ENCODE measurements around the gene MXI1.

MXI1 gene

DNA sequence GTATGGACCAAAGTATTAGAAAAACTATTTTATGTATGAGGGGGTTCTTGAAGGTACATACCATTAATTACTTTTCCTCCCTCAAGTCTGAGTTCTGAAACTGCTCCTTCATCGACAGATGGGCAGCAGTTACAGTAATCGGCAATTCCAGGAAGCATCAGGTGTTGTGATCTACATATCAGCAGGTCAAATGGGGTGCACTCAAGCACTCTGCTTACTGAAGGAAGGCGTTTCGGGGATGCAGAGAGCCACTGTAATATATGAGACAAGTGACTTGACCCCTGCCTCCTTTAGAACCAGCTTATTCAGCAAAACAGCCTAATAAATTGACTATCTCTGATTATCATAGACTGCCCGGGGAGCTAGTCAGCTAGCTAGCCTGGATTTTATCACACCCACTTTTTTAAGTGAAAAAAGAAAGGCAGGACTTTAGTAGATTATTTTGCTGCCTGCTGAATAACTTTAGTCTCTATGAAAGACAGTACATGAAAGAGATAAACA lies 93.1 kb downstream of the MXI1 start:
- no peak overlapping the region for H3K4me3 ChIP-seq
- H3K4me1 ChIP-seq: peaks cover 26% of the 10 kb centered on the region
- no peaks in the 10 kb centered on the region for H3K9me3 ChIP-seq
- no peak for DNase-seq (ENCODE audit: low spot score in 2 of 2)
- in situ Hi-C loops (cut with MboI; ENCODE audit: low sequenced_read_pairs): no loop called here
- peaks cover 76% of the 10 kb centered on the region for H3K36me3 ChIP-seq (replicated peaks)
- H3K27me3 ChIP-seq (ENCODE audit: low read depth): no peaks in the 10 kb centered on the region

DNA sequence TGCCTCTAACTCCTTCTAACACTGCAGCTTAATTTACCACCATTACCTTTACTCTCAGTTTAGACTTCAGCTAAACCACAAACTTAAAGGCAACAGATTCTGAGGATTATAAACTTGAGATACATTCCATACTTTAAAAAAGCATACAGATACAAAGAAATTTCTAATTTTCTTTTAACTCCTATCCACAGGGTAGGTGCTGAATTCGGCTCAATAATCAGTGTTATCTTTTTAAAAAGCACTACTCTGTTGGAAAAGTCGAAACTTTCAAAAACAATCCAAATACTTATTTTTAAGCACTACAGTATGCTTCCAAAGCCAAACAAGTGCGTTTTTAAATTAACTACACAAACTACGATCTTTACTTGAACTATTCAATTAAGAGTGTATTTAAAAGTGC lies 96.3 kb downstream of the MXI1 start:
- Histone ChIP-seq H3K36me3 (replicated peaks) (peaks cover 46% of the 10 kb centered on the region), H3K27me3 (ENCODE audit: low read depth) (no peaks in the 10 kb centered on the region), H3K4me3 (peak overlapping the region; percentile 70), H3K4me1 (peaks cover 22% of the 10 kb centered on the region), H3K9me3 (no peaks in the 10 kb centered on the region)
- no peak for DNase-seq (ENCODE audit: low spot score in 2 of 2)
- in situ Hi-C loops (cut with MboI; ENCODE audit: low sequenced_read_pairs): no loop called here

DNA sequence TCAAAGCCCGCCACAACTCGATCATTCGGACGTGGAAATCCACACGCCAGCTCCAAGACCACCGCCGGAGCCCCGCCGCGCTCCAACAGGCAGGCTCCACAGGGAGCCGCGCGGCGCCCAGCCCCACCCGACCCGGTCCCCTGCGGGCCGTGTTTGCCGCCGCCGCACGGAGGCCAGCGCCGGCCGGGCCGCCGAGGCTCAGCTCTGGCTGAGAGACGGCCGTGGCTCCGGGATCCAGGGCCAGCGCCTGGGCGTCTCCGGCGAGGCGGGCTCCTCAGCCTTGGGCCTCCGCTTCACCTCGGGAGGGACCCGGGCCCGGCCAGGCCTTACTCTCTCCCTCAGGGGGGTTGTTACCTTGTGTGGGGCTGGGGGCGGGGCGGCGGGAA lies 97.0 kb downstream of the MXI1 start:
- in situ Hi-C loops (cut with MboI; ENCODE audit: low sequenced_read_pairs): no loop called here
- peaks cover under 1% of the 10 kb centered on the region for H3K27me3 ChIP-seq (ENCODE audit: low read depth)
- H3K36me3 ChIP-seq (replicated peaks): peaks cover 39% of the 10 kb centered on the region
- peak overlapping the region; percentile 70 for H3K4me3 ChIP-seq
- DNase-seq (ENCODE audit: low spot score in 2 of 2): no peak
- H3K4me1 ChIP-seq: peaks cover 22% of the 10 kb centered on the region
- H3K9me3 ChIP-seq: no peaks in the 10 kb centered on the region

DNA sequence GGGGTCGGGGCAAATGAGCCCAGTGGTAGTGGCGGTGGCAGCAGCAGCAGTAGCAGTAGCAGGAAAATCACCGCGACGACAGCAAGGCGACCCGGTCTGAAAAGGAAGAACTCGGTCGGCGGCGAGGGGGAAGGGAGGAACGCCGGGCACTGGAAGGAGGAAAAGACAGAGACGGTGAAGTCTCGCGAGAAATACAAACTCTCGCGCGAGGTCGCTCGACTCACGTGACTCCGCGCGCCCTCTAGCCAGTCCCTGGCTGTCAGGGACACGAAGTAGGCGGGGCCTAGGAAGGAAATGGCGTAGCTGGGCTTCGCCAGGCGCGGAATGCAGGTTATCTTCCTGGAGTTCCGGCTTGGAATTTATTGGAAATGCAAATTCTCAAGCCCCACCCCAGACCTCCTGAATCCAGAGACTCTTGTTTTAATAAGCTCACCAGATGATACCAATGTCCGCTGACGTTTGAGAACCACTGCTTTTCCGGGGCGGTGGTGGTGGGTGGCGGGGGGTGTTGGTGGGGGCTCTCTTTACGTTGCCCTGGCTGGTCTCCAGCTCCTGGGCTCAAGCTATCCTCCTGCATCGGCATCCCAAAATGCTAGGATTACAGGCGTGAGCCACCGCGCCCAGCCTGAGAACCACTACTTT lies 97.5 kb downstream of the MXI1 start, which contains the start of gene SMNDC1:
Gene SMNDC1 (minus strand): TSS at position 141 of the 642 bp plus-strand sequence. CDS start 1,333 bp downstream, outside the sequence.
- H3K4me1 ChIP-seq: peaks cover 22% of the 10 kb centered on the region
- H3K27me3 ChIP-seq (ENCODE audit: low read depth): peaks cover 5% of the 10 kb centered on the region
- DNase-seq (ENCODE audit: low spot score in 2 of 2): peak; percentile 98 to 99
- in situ Hi-C loops (cut with MboI; ENCODE audit: low sequenced_read_pairs): no loop called here
- H3K36me3 ChIP-seq (replicated peaks): peaks cover 34% of the 10 kb centered on the region
- no peaks in the 10 kb centered on the region for H3K9me3 ChIP-seq
- peak within 1 kb of the TSS; percentile 70 for H3K4me3 ChIP-seq

DNA sequence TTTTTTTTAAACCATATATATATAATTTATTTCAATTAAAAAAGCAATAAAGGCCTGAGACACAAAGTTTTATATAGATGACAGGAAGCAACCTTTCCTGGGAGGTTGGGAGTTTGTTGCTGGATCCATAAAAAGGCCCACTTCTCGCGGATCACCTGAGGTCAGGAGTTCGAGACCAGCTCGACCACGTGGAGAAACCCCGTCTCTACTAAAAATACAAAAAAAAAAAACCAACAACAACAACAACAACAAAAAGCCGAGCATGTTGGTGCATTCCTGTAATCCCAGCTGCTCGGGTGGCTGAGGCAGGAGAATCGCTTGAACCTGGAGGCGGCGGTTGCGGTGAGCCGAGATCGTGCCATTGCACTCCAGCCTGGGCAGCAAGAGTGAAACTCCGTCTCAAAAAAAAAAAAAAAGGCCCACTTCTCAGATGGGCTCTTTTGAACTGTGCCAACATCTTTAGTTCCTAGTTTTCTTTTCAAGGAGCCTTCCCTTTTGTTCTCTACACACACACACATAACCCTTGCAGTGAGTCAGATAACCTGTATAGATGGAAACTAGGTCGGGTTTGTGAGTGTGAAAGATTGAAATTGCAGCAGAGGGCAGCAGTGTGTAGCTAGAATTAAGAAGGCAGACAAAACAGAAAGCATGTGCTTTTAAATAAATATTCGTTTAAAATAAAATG lies 98.5 kb downstream of the MXI1 start:
- in situ Hi-C loops (cut with MboI; ENCODE audit: low sequenced_read_pairs): no loop called here
- Histone ChIP-seq H3K27me3 (ENCODE audit: low read depth) (peaks cover 15% of the 10 kb centered on the region), H3K36me3 (replicated peaks) (peaks cover 24% of the 10 kb centered on the region), H3K4me1 (peaks cover 22% of the 10 kb centered on the region), H3K9me3 (no peaks in the 10 kb centered on the region), H3K4me3 (peak overlapping the region; percentile 70; the same call in 1 of the 2 replicates)
- peak; percentile 54 to 83 for DNase-seq (ENCODE audit: low spot score in 2 of 2)

DNA sequence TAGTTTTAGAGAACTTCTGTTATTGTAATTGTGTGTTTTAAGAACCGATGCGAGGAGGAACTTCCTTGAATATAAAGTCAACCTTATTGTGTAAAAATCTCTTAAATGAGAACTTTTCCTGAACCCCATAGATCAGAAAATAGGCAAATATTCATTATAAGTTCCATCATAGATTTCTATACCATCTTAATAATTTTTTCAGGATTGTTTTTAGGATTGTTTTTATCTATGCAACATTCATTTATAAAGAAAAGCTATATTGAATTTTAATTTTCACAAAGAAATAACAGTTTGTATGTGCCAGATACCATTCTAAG lies 99.0 kb downstream of the MXI1 start:
- H3K9me3 ChIP-seq: no peaks in the 10 kb centered on the region
- in situ Hi-C loops (cut with MboI; ENCODE audit: low sequenced_read_pairs): no loop called here
- H3K27me3 ChIP-seq (ENCODE audit: low read depth): peaks cover 18% of the 10 kb centered on the region
- H3K4me1 ChIP-seq: peaks cover 21% of the 10 kb centered on the region
- no peak overlapping the region for H3K4me3 ChIP-seq
- no peak for DNase-seq (ENCODE audit: low spot score in 2 of 2)
- H3K36me3 ChIP-seq (replicated peaks): peaks cover 19% of the 10 kb centered on the region

DNA sequence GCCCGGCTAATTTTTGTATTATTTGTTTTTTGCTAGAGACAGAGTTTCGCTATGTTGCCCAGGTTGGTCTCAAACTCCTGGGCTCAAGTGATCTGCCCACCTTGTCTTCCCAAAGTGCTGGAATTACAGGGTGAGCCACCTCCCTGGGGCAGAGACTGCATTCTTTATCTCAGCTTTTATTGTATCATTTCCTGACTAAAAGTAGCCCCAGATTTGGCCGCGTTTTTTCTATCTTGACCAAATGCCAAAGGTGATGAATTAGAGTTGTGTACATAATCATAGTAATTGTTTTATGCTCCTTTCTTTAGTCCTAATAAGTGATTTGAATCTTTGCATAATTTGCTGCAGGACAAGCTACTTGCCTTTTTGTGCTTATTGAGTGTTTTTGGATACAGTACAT lies 100.4 kb downstream of the MXI1 start:
- Histone ChIP-seq H3K9me3 (no peaks in the 10 kb centered on the region), H3K4me3 (no peak overlapping the region), H3K36me3 (replicated peaks) (peaks cover 5% of the 10 kb centered on the region), H3K4me1 (peaks cover 10% of the 10 kb centered on the region), H3K27me3 (ENCODE audit: low read depth) (peaks cover 30% of the 10 kb centered on the region)
- in situ Hi-C loops (cut with MboI; ENCODE audit: low sequenced_read_pairs): no loop called here
- no peak for DNase-seq (ENCODE audit: low spot score in 2 of 2)

DNA sequence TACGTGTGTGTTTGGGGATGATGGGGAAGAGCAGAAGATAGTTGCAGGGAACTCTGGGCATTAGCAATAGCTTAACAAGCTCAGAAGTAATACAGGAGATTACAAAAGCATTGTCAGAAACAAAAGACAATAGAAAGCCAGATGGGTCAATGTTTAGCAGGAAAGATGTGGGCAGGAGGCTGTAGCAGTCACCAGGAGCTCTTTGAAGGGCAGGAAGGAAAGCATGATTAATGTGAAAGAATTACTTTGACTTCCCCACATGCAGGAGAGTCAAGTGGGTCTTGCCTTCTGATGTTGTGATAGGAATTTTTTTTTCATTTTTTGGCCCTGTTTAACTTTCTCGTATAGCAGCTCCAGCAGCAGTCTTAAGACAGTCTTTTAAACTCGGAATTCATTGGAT lies 103.3 kb downstream of the MXI1 start:
- no peaks in the 10 kb centered on the region for H3K4me1 ChIP-seq
- H3K27me3 ChIP-seq (ENCODE audit: low read depth): peaks cover 54% of the 10 kb centered on the region
- in situ Hi-C loops (cut with MboI; ENCODE audit: low sequenced_read_pairs): no loop called here
- no peak for DNase-seq (ENCODE audit: low spot score in 2 of 2)
- no peaks in the 10 kb centered on the region for H3K36me3 ChIP-seq (replicated peaks)
- H3K9me3 ChIP-seq: no peaks in the 10 kb centered on the region
- H3K4me3 ChIP-seq: no peak overlapping the region

DNA sequence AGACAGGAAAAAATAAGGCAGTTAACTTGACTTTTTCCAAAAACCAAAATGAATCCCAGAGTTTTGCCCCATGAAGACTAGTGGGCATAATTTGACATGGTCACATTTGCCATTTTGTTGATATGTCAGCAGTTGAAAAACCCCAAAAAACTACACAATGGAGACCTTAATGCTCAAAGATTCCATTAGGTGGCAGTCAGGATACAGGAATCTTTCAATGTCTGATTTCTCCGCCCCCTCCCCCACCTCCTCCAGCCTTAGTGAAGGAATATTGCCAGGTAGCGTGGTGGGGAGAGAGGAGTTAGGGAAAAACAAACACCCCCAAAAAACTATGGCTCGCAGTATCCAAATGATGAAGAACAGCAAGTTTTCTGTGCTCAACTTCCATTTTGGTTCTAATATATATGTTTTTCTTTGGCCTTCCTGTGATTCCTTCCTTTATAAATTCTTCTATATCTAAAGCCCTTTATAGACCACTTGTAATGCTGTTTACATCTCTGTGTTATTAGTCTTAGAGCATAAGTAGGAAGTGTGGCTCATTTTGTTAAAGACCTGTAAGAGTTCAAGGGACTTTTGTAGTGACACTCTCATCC lies 104.0 kb downstream of the MXI1 start:
- no peaks in the 10 kb centered on the region for H3K9me3 ChIP-seq
- in situ Hi-C loops (cut with MboI; ENCODE audit: low sequenced_read_pairs): no loop called here
- no peaks in the 10 kb centered on the region for H3K4me1 ChIP-seq
- H3K27me3 ChIP-seq (ENCODE audit: low read depth): peaks cover 54% of the 10 kb centered on the region
- no peak overlapping the region for H3K4me3 ChIP-seq
- no peaks in the 10 kb centered on the region for H3K36me3 ChIP-seq (replicated peaks)
- peak; percentile 56 to 75 for DNase-seq (ENCODE audit: low spot score in 2 of 2)

DNA sequence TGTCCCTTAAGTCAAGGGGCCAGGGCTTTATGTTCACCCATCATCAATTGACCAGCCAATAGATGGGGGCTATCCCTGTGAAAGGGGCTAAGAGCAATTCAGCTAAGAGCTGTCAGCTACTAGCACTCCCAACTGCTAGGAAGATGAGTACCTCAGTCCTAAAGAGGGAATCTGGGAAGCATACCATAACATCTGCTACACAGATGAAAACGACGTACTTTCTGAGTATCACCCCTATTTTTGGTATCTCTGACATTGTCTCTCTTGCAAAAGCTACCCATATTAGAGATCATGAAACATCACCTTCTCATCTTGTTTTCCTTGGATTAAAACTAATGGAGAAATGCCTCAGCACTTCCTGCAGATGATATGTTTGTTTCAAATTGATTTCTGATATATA lies 104.8 kb downstream of the MXI1 start:
- Histone ChIP-seq H3K36me3 (replicated peaks) (no peaks in the 10 kb centered on the region), H3K4me1 (no peaks in the 10 kb centered on the region), H3K4me3 (no peak overlapping the region), H3K27me3 (ENCODE audit: low read depth) (peaks cover 54% of the 10 kb centered on the region), H3K9me3 (no peaks in the 10 kb centered on the region)
- no peak for DNase-seq (ENCODE audit: low spot score in 2 of 2)
- in situ Hi-C loops (cut with MboI; ENCODE audit: low sequenced_read_pairs): no loop called here

DNA sequence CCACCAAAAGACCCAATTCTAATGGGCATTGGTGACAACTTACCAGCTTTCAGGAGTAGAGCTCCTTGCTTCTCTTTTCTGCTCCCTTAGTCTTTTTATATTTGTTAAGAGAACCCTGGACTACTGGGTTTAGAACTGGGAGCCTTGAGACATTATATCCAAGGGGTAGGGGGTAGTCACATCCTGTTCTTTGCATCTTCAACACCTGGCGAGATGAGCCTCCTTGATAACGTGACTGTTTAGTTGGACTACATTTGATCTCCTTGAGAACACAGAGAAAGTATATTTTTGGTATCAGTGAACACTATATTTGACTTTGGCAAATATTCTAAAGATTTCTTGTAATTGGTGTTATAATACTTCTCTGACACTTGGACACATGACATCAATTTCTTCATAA lies 106.3 kb downstream of the MXI1 start:
- Histone ChIP-seq H3K9me3 (no peaks in the 10 kb centered on the region), H3K4me3 (no peak overlapping the region), H3K36me3 (replicated peaks) (no peaks in the 10 kb centered on the region), H3K4me1 (no peaks in the 10 kb centered on the region), H3K27me3 (ENCODE audit: low read depth) (peaks cover 57% of the 10 kb centered on the region)
- no peak for DNase-seq (ENCODE audit: low spot score in 2 of 2)
- in situ Hi-C loops (cut with MboI; ENCODE audit: low sequenced_read_pairs): no loop called here

DNA sequence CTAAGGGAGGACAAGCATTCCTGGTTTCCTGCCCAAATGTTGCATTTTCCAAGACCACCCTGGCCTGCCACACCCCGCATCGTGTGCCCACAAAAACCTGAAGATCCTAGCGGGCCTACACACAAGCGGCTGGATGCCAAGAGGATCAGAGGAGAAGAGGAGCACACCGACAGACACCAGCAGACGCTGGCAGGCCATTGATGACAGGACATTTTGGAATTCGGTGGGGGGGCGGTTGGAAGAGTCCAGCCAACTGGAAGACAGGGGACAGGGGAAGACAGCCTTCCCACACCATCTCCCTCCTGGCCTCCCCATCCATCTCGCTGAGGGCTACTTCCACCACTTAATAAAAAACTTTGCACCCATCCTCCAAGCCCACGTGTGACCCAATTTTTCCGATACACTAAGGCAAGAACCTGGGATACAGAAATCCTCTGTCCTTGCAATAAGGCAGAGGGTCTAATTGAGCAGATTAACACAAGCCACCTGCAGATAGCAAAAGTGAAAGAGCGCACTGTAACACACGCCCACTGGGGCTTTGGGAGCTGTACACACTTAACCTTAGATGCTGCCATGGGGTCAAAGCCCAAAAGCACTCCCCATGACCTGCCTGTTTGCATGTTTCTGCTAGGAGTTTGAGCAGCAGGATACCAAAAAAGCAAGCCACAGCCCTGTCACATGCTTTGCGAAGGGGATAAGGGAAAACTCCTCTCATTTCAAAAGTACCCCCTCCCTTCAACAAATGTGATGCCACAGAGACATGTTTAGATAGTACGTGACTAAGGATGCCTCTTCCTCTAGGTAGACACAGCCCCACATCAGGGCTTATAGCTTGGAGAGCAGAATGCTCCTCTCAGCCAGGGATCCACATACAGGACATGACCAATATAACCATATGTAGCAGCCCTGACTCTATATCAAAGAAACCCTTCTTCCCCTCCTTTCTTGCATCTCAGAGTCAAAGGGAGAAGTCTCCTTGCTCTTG lies 110.8 kb downstream of the MXI1 start:
- in situ Hi-C loops (cut with MboI; ENCODE audit: low sequenced_read_pairs): no loop called here
- H3K27me3 ChIP-seq (ENCODE audit: low read depth): peaks cover 24% of the 10 kb centered on the region
- no peak for DNase-seq (ENCODE audit: low spot score in 2 of 2)
- no peaks in the 10 kb centered on the region for H3K4me1 ChIP-seq
- no peak overlapping the region for H3K4me3 ChIP-seq
- no peaks in the 10 kb centered on the region for H3K9me3 ChIP-seq
- H3K36me3 ChIP-seq (replicated peaks): no peaks in the 10 kb centered on the region

DNA sequence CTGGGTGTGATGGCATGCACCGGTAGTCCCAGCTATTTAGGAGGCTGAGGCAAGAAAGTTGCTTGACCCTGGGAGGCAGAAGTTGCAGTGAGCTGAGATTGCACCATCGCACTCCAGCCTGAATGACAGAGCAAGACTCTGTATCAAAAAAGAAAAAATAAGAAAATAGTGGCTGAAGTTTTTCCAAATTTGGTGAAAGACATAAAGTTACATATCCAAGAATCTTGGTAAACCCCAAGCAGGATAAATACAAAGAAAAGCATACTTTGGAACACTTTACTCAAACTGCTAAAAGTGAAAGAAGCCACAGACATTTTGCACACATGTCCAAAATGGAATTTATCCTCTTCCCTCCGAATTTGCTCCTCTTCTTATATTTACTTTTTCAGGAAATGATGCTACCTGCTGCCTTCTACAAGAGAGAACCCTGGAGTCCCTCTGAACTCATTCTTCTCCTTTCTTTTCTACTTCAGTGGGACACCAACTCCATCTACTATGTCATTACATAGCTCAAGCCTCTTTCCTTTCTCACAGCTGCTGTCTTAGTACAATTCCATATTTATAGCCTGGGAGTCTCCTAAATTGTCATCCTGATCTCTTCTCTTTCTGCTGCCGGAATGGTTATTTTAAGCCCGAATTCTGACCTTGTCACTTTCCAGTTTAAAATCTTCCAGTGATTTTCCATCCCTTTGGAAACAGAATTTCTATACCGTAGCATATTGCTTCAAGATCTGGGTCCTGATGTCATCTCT lies 114.6 kb downstream of the MXI1 start:
- no peaks in the 10 kb centered on the region for H3K9me3 ChIP-seq
- DNase-seq (ENCODE audit: low spot score in 2 of 2): no peak
- H3K36me3 ChIP-seq (replicated peaks): no peaks in the 10 kb centered on the region
- H3K27me3 ChIP-seq (ENCODE audit: low read depth): peaks cover 13% of the 10 kb centered on the region; the same call in 1 of the 2 replicates
- H3K4me3 ChIP-seq: no peak overlapping the region
- in situ Hi-C loops (cut with MboI; ENCODE audit: low sequenced_read_pairs): no loop called here
- H3K4me1 ChIP-seq: no peaks in the 10 kb centered on the region

Measured in HAP-1 (cell line).